Adrenal gland (tissue), 5 donors: Measurements from ENCODE around the gene SUB1.

Source experiments
- POLR2A ChIP-seq, 2 donors: fragments of 450-650 bp; IDR thresholded peaks; one replicate each; pipeline ENCODE4 v1.6.1; 2017; ENCODE audit warnings: antibody characterized with exemption in 2 of 2, mild to moderate bottlenecking in 2 of 2, moderate library complexity in 1 of 2
- TF ChIP-seq, protein P1 (sequence below), 6 experiments: fragments of 450-650 bp in 4 of 6; fragments of 200-600 bp in 2 of 6; sonication (generic) in 1 of 6; IDR thresholded peaks; 1 replicate in 5 of 6; 2 replicates in 1 of 6; pipeline versions ENCODE4 v1.5.1 to v1.8.0; 2016 to 2021; ENCODE audit warnings: antibody characterized with exemption in 6 of 6, mild to moderate bottlenecking in 2 of 6, moderate library complexity in 1 of 6
- donor health status: DM: no; HTN: no; CAD: no.

- TF ChIP-seq, protein P1, sequence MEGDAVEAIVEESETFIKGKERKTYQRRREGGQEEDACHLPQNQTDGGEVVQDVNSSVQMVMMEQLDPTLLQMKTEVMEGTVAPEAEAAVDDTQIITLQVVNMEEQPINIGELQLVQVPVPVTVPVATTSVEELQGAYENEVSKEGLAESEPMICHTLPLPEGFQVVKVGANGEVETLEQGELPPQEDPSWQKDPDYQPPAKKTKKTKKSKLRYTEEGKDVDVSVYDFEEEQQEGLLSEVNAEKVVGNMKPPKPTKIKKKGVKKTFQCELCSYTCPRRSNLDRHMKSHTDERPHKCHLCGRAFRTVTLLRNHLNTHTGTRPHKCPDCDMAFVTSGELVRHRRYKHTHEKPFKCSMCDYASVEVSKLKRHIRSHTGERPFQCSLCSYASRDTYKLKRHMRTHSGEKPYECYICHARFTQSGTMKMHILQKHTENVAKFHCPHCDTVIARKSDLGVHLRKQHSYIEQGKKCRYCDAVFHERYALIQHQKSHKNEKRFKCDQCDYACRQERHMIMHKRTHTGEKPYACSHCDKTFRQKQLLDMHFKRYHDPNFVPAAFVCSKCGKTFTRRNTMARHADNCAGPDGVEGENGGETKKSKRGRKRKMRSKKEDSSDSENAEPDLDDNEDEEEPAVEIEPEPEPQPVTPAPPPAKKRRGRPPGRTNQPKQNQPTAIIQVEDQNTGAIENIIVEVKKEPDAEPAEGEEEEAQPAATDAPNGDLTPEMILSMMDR (IDR thresholded peaks at IDR 0.05): no peak
- no peak for TF ChIP-seq POLR2A (IDR thresholded peaks at IDR 0.05)
These were observed 14.2 kb upstream of the SUB1 start for GRCh38 chr5:32571128-32571527.
